K562 (cell line): ENCODE results near the gene BEST4. TPM values are rescaled to one million over a fixed set of nuclear protein-coding genes. Genes with fewer than 3 reads are reported as not detected.

Experiments
- BRF1 ChIP-seq: IDR thresholded peaks from 3 replicates; pipeline ENCODE4 v1.6.1; 2011; ENCODE audit warnings: borderline replicate concordance, mild to moderate bottlenecking; ENCODE audit not compliant: insufficient read length; ENCODE audit errors: extremely low read depth
- DPF2 ChIP-seq: fragments of 450-650 bp; IDR thresholded peaks from 2 replicates; pipeline ENCODE4 v1.6.1; 2016
- E2F3 ChIP-seq: fragments of 250-450 bp; sonication (Bioruptor Pico); IDR thresholded peaks from 2 replicates; pipeline ENCODE4 v1.4.0; 2020; ENCODE audit warnings: mild to moderate bottlenecking
- MCM2 ChIP-seq: fragments of 450-650 bp; IDR thresholded peaks from 2 replicates; pipeline ENCODE4 v1.6.1; 2017; ENCODE audit warnings: low read depth, mild to moderate bottlenecking
- MTA1 ChIP-seq: fragments of 450-650 bp; IDR thresholded peaks from 2 replicates; pipeline ENCODE4 v1.6.1; 2017; ENCODE audit warnings: borderline replicate concordance
- MTA3 ChIP-seq: fragments of 450-650 bp; formaldehyde crosslinking; IDR thresholded peaks from 2 replicates; pipeline ENCODE4 v1.6.1; 2017; ENCODE audit warnings: mild to moderate bottlenecking, borderline replicate concordance
- NBN ChIP-seq: fragments of 450-650 bp; IDR thresholded peaks from 2 replicates; pipeline ENCODE4 v1.6.1; 2016; ENCODE audit warnings: low read depth, mild to moderate bottlenecking
- NR4A1 ChIP-seq, 2 experiments: fragments of 250-450 bp in 1 of 2; fragments of 450-650 bp in 1 of 2; sonication (Bioruptor Pico) in 1 of 2; IDR thresholded peaks; 2 replicates each; pipeline versions ENCODE4 v1.4.0 to v1.6.1; 2016 to 2020; ENCODE audit warnings: mild to moderate bottlenecking in 2 of 2, missing compliant biosample characterization in 1 of 2, missing genetic modification characterization in 1 of 2, moderate library complexity in 1 of 2
- PPARD ChIP-seq: fragments of 250-450 bp; sonication (Bioruptor Pico); IDR thresholded peaks from 2 replicates; pipeline ENCODE4 v1.8.0; 2022; ENCODE audit warnings: inconsistent platforms, mild to moderate bottlenecking, moderate library complexity
- SP2 ChIP-seq: IDR thresholded peaks from 2 replicates; pipeline ENCODE4 v1.6.1; 2011; ENCODE audit warnings: mild to moderate bottlenecking, low read depth, low read length, moderate library complexity; ENCODE audit not compliant: poor library complexity, severe bottlenecking; ENCODE audit errors: extremely low read depth
- YY1 ChIP-seq, 3 experiments: IDR thresholded peaks; 2 replicates each; pipeline ENCODE4 v1.6.1; 2011; ENCODE audit warnings: low read length in 2 of 3, mild to moderate bottlenecking in 2 of 3, moderate library complexity in 2 of 3, borderline replicate concordance in 1 of 3, control low read depth in 1 of 3, low read depth in 1 of 3; ENCODE audit not compliant: insufficient read depth in 3 of 3, insufficient replicate concordance in 2 of 3, control insufficient read depth in 1 of 3, insufficient read length in 1 of 3; ENCODE audit errors: extremely low read depth in 1 of 3
- ZKSCAN8 ChIP-seq: fragments of 200-800 bp; sonication (Bioruptor generic); IDR thresholded peaks from 2 replicates; pipeline ENCODE4 v1.6.1; 2016; ENCODE audit warnings: missing genetic modification characterization, missing compliant biosample characterization
- ZNF668 ChIP-seq: fragments of 250-450 bp; sonication (Bioruptor Pico); IDR thresholded peaks from 2 replicates; pipeline ENCODE4 v1.8.0; 2022; ENCODE audit warnings: mild to moderate bottlenecking, inconsistent platforms
- polyA plus RNA-seq, 8 experiments: library from polyadenylated mRNA; depleted of rRNA in 4 of 8; stranded (reverse) in 5 of 8; unstranded in 3 of 8; fragments of >200 nt; fragmentation: Nextera tagmentation in 2 of 8; fragmentation: Illumina TruSeq in 1 of 8; extraction: Ambion mirVana in 2 of 8; extraction: Trizol in 1 of 8; gene quantifications; 2 replicates each; pipeline versions ENCODE4 v1.2.1 to v1.2.3, GENCODE V29; 2011 to 2014; ENCODE audit warnings: inconsistent platforms in 1 of 8, missing spikeins in 1 of 8
- total RNA-seq, 7 experiments: library from RNA; depleted of rRNA in 6 of 7; stranded (reverse); fragments of >200 nt in 6 of 7; fragmentation: Illumina TruSeq in 2 of 7; extraction: Trizol in 2 of 7; gene quantifications; 2 replicates each; pipeline versions ENCODE4 v1.2.1 to v1.2.3, GENCODE V29; 2011 to 2021; ENCODE audit warnings: low replicate concordance in 1 of 7
- TF ChIP-seq, protein P1 (sequence below): sonication (generic); formaldehyde crosslinking; IDR thresholded peaks from 2 replicates; pipeline ENCODE4 v1.5.0; 2020; ENCODE audit warnings: missing genetic modification reagents
- TF ChIP-seq, protein P2 (sequence below), 3 experiments: IDR thresholded peaks in 2 of 3; conservative IDR thresholded peaks in 1 of 3; 2 replicates each; pipeline ENCODE4 v1.5.1; 2011 to 2012; ENCODE audit warnings: low read length in 3 of 3, mild to moderate bottlenecking in 3 of 3, control low read depth in 2 of 3, improper control_type of control experiment in 1 of 3, inconsistent platforms in 1 of 3, low read depth in 1 of 3, mixed read lengths in 1 of 3, moderate library complexity in 1 of 3; ENCODE audit not compliant: insufficient read depth in 2 of 3
- TF ChIP-seq, protein P3 (sequence below): fragments of 450-650 bp; IDR thresholded peaks from 2 replicates; pipeline ENCODE4 v1.6.1; 2017; ENCODE audit warnings: antibody characterized with exemption, mild to moderate bottlenecking
- TF ChIP-seq, protein P4 (sequence below): sonication (generic); formaldehyde crosslinking; IDR thresholded peaks from 2 replicates; pipeline ENCODE4 v1.8.0; 2022; ENCODE audit warnings: missing genetic modification reagents, mild to moderate bottlenecking, moderate library complexity, borderline replicate concordance
- TF ChIP-seq, protein P5 (sequence below): fragments of 250-450 bp; sonication (Bioruptor Pico); IDR thresholded peaks from 2 replicates; pipeline ENCODE4 v1.6.1; 2021; ENCODE audit warnings: mild to moderate bottlenecking

BEST4 gene
- total and polyA plus RNA-seq, 9 of the 15 experiments (the other 6 are each of a cell fraction or from before 2014, with no cell fraction given): 0.07 to 0.11 TPM; not detected in 7

DNA sequence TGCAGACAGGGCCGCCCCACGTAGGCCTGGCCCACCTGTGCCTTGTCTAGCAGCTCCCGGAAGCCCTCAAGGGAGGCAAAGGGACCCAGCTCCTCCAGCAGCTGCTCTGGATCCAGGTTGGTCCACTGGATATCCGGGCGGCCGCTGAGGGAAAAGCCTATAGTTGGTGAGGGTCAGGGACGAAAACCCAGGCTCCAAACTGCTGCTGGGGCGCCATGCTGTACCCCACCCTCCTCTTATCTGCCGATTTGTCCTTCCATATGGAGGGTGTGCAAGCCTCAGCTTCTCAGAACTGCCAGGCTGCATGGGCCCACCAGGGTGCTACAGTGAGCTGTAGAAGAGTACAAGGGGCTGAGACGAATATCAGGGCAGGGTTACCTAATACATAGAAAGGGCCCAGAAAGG is 42.9 kb upstream of the BEST4 start (continued):
- no peak for TF ChIP-seq NR4A1 (CRISPR knock-in tag; IDR thresholded peaks at IDR 0.05)
- TF ChIP-seq NR4A1 (tag; IDR thresholded peaks at IDR 0.05): peak; percentile 83; the same call in 1 of the 2 replicates
- TF ChIP-seq, protein P1, sequence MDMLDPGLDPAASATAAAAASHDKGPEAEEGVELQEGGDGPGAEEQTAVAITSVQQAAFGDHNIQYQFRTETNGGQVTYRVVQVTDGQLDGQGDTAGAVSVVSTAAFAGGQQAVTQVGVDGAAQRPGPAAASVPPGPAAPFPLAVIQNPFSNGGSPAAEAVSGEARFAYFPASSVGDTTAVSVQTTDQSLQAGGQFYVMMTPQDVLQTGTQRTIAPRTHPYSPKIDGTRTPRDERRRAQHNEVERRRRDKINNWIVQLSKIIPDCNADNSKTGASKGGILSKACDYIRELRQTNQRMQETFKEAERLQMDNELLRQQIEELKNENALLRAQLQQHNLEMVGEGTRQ (CRISPR knock-in tag): no peak
- TF ChIP-seq PPARD (CRISPR knock-in tag): no peak
- TF ChIP-seq E2F3 (CRISPR knock-in tag): 0 out of 2 replicates have a peak, but pooled peaks have one; percentile 55
- TF ChIP-seq, protein P2, sequence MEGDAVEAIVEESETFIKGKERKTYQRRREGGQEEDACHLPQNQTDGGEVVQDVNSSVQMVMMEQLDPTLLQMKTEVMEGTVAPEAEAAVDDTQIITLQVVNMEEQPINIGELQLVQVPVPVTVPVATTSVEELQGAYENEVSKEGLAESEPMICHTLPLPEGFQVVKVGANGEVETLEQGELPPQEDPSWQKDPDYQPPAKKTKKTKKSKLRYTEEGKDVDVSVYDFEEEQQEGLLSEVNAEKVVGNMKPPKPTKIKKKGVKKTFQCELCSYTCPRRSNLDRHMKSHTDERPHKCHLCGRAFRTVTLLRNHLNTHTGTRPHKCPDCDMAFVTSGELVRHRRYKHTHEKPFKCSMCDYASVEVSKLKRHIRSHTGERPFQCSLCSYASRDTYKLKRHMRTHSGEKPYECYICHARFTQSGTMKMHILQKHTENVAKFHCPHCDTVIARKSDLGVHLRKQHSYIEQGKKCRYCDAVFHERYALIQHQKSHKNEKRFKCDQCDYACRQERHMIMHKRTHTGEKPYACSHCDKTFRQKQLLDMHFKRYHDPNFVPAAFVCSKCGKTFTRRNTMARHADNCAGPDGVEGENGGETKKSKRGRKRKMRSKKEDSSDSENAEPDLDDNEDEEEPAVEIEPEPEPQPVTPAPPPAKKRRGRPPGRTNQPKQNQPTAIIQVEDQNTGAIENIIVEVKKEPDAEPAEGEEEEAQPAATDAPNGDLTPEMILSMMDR (IDR thresholded peaks at IDR 0.05 in 2 of 3, conservative IDR thresholded peaks at IDR 0.05 in 1 of 3; ENCODE audit: insufficient read depth in 2 of 3, low read depth in 1 of 3, low read length in 3 of 3): peak; percentile 47 to 58 (median 54)
- TF ChIP-seq MTA1: no peak
- TF ChIP-seq, protein P3, sequence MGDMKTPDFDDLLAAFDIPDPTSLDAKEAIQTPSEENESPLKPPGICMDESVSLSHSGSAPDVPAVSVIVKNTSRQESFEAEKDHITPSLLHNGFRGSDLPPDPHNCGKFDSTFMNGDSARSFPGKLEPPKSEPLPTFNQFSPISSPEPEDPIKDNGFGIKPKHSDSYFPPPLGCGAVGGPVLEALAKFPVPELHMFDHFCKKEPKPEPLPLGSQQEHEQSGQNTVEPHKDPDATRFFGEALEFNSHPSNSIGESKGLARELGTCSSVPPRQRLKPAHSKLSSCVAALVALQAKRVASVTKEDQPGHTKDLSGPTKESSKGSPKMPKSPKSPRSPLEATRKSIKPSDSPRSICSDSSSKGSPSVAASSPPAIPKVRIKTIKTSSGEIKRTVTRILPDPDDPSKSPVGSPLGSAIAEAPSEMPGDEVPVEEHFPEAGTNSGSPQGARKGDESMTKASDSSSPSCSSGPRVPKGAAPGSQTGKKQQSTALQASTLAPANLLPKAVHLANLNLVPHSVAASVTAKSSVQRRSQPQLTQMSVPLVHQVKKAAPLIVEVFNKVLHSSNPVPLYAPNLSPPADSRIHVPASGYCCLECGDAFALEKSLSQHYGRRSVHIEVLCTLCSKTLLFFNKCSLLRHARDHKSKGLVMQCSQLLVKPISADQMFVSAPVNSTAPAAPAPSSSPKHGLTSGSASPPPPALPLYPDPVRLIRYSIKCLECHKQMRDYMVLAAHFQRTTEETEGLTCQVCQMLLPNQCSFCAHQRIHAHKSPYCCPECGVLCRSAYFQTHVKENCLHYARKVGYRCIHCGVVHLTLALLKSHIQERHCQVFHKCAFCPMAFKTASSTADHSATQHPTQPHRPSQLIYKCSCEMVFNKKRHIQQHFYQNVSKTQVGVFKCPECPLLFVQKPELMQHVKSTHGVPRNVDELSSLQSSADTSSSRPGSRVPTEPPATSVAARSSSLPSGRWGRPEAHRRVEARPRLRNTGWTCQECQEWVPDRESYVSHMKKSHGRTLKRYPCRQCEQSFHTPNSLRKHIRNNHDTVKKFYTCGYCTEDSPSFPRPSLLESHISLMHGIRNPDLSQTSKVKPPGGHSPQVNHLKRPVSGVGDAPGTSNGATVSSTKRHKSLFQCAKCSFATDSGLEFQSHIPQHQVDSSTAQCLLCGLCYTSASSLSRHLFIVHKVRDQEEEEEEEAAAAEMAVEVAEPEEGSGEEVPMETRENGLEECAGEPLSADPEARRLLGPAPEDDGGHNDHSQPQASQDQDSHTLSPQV: peak; percentile 89
- 0 out of 2 replicates have a peak, but pooled peaks have one; percentile 39 for TF ChIP-seq MTA3
- TF ChIP-seq BRF1: no peak
- TF ChIP-seq, protein P4, sequence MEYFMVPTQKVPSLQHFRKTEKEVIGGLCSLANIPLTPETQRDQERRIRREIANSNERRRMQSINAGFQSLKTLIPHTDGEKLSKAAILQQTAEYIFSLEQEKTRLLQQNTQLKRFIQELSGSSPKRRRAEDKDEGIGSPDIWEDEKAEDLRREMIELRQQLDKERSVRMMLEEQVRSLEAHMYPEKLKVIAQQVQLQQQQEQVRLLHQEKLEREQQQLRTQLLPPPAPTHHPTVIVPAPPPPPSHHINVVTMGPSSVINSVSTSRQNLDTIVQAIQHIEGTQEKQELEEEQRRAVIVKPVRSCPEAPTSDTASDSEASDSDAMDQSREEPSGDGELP (CRISPR knock-in tag): peak; percentile 53; the same call in 1 of the 2 replicates
- TF ChIP-seq ZKSCAN8 (CRISPR knock-in tag): no peak
- peak; percentile 42; the same call in 1 of the 2 replicates for TF ChIP-seq DPF2
- TF ChIP-seq ZNF668 (CRISPR knock-in tag): no peak
- no peak for TF ChIP-seq NBN
- TF ChIP-seq YY1 (IDR thresholded peaks at IDR 0.05; ENCODE audit: borderline replicate concordance in 1 of 3, control insufficient read depth in 1 of 3, extremely low read depth in 1 of 3, insufficient read depth in 3 of 3, insufficient read length in 1 of 3, insufficient replicate concordance in 2 of 3, low read depth in 1 of 3, low read length in 2 of 3): peak in 1 of 3 experiments; percentile 47
- TF ChIP-seq, protein P5, sequence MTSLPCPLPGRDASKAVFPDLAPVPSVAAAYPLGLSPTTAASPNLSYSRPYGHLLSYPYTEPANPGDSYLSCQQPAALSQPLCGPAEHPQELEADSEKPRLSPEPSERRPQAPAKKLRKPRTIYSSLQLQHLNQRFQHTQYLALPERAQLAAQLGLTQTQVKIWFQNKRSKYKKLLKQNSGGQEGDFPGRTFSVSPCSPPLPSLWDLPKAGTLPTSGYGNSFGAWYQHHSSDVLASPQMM (CRISPR knock-in tag): no peak
- no peak for TF ChIP-seq MCM2
- no peak for TF ChIP-seq SP2
